ENCODE data around the gene ACAP3. TPM values are rescaled to one million over a fixed set of nuclear protein-coding genes. Genes with fewer than 3 reads are reported as not detected.
A peak's percentile ranks its signal among the peaks of the same experiment; 100 is the strongest.

The ACAP3 gene
- total and polyA plus RNA-seq, 10 of the 15 experiments (the other 5 are each of a cell fraction or from before 2014, with no cell fraction given), result 0.05 to 34.2 (median 7.1) TPM

GRCh38 chr1:1307923-1308755 is at the start of gene ACAP3, which contains the start of gene PUSL1 (continued):
- TF ChIP-seq ZNF592 (IDR thresholded peaks at IDR 0.05) (no peak), HSF1 (IDR thresholded peaks at IDR 0.05; ENCODE audit: low read depth, low read length) (no peak), PAX5 (IDR thresholded peaks at IDR 0.05; ENCODE audit: borderline replicate concordance, low read depth, low read length) (peak; percentile 10; the same call in 1 of the 2 replicates), JUND (IDR thresholded peaks at IDR 0.05; ENCODE audit: low read depth, low read length) (no peak), ZBTB40 (IDR thresholded peaks at IDR 0.05; ENCODE audit: borderline replicate concordance) (no peak), BRCA1 (IDR thresholded peaks at IDR 0.05; ENCODE audit: low read depth, low read length) (no peak), NFYB (IDR thresholded peaks at IDR 0.05; ENCODE audit: insufficient read depth, low read depth, low read length) (no peak), MEF2A (IDR thresholded peaks at IDR 0.05; ENCODE audit: insufficient read depth, low read depth, low read length) (0 out of 2 replicates have a peak, but pooled peaks have one; percentile 31), BCL3 (IDR thresholded peaks at IDR 0.05; ENCODE audit: borderline replicate concordance, insufficient read depth, low read depth, low read length, poor library complexity, severe bottlenecking) (no peak), SMAD1 (IDR thresholded peaks at IDR 0.05; ENCODE audit: low read depth, partially characterized antibody) (no peak), SRF (IDR thresholded peaks at IDR 0.05; ENCODE audit: low read depth in 2 of 2, low read length in 2 of 2) (no peak), BMI1 (IDR thresholded peaks at IDR 0.05; ENCODE audit: borderline replicate concordance) (no peak), SMARCA5 (IDR thresholded peaks at IDR 0.05) (no peak; the same call in 1 of the 2 replicates), RAD51 (IDR thresholded peaks at IDR 0.05) (no peak), SREBF1 (IDR thresholded peaks at IDR 0.05; ENCODE audit: low read length) (no peak), TCF12 (IDR thresholded peaks at IDR 0.05; ENCODE audit: low read depth, low read length) (no peak), POLR2AphosphoS5 (IDR thresholded peaks at IDR 0.05; ENCODE audit: low read length) (no peak), IRF4 (IDR thresholded peaks at IDR 0.05; ENCODE audit: low read depth, low read length) (no peak)
